ENCODE measurements around the gene SPATA31C2. TPM values are rescaled to one million over a fixed set of nuclear protein-coding genes. Genes with fewer than 3 reads are reported as not detected.
A peak's percentile ranks its signal among the peaks of the same experiment; 100 is the strongest.

SPATA31C2 gene
- total RNA-seq, 1 donor from 2014 or later = 0.34 TPM

- no peaks in the 10 kb centered on the region for H3K36me3 Mint-ChIP-seq
- peaks cover 4% of the 10 kb centered on the region for H3K9me3 Mint-ChIP-seq
- H3K4me3 Mint-ChIP-seq = no peak overlapping the region
- H3K4me1 Mint-ChIP-seq = peaks cover 2% of the 10 kb centered on the region
- H3K27me3 Mint-ChIP-seq (ENCODE audit: low read depth) = peaks cover 2% of the 10 kb centered on the region
- H3K27ac Mint-ChIP-seq = no peak overlapping the region
- no peak for TF ChIP-seq CTCF (IDR thresholded peaks at IDR 0.05; ENCODE audit: unreplicated experiment)
- DNase-seq (ENCODE audit: low spot score in 2 of 2, unreplicated experiment in 2 of 2) = no peak
Observed at GRCh38 chr9:88110026-88110425, 28.2 kb downstream of the SPATA31C2 start.

GRCh38 chr9:88108779-88109178 lies 29.5 kb downstream of the SPATA31C2 start:
- Mint-ChIP-seq H3K4me3 (no peak overlapping the region), H3K36me3 (no peaks in the 10 kb centered on the region), H3K27me3 (ENCODE audit: low read depth) (peaks cover 2% of the 10 kb centered on the region), H3K27ac (no peak overlapping the region), H3K4me1 (peaks cover 2% of the 10 kb centered on the region), H3K9me3 (peaks cover 4% of the 10 kb centered on the region)
- no peak for DNase-seq (ENCODE audit: low spot score in 2 of 2, unreplicated experiment in 2 of 2)
- no peak for TF ChIP-seq CTCF (IDR thresholded peaks at IDR 0.05; ENCODE audit: unreplicated experiment)

DNA sequence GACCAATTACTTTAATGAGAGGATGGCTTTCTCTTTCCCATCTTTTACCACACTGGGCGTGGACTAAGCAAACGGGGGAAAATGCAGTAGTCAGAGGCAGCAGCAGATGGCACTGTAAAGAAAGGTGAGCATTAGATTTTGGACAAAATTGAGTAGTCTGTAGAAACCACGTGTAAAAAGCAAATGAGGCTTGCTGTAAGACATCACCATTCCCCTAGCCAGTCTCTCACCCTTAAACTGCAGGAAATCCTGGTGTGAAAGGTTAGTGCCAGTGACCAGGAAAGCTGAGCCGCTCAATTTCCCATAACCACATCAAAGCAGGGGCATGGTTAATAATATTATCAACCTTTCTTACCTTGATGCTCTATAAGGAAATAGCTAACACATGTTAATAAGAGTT lies 31.8 kb downstream of the SPATA31C2 start:
- no peak overlapping the region for H3K27ac Mint-ChIP-seq
- TF ChIP-seq CTCF (IDR thresholded peaks at IDR 0.05; ENCODE audit: unreplicated experiment) = no peak
- H3K27me3 Mint-ChIP-seq (ENCODE audit: low read depth) = no peaks in the 10 kb centered on the region
- no peak for DNase-seq (ENCODE audit: low spot score in 2 of 2, unreplicated experiment in 2 of 2)
- no peak overlapping the region for H3K4me3 Mint-ChIP-seq
- H3K36me3 Mint-ChIP-seq = no peaks in the 10 kb centered on the region
- H3K9me3 Mint-ChIP-seq = peaks cover 4% of the 10 kb centered on the region
- peaks cover 8% of the 10 kb centered on the region for H3K4me1 Mint-ChIP-seq

DNA sequence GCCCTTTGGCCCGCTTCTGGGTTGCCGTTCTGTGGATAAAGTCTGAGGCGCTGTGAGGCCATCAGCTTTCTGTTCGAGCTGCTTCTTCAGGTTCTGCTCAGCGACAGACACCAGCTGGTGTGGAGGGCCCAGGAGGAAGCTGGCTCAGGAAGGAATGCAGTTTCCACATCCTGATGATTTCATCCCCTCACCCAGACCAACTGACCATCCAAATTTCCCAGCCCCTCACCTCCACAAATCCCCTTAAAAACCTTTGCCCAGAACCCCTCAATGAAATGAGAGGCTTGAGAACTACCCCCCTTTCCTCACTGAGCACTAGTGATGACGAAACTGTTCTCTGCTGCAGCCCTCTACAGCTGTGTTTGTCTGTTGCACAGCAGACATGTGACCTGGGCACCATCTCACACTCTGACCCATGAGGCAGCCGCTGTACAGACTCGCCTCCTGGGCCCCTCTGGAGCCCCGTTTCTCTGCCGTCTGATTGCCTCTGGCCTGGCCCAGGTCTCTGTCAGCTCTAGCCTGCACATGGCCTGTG lies 45.4 kb downstream of the SPATA31C2 start:
- H3K36me3 Mint-ChIP-seq = no peaks in the 10 kb centered on the region
- no peaks in the 10 kb centered on the region for H3K9me3 Mint-ChIP-seq
- H3K4me3 Mint-ChIP-seq = no peak overlapping the region
- peaks cover 34% of the 10 kb centered on the region for H3K4me1 Mint-ChIP-seq
- no peaks in the 10 kb centered on the region for H3K27me3 Mint-ChIP-seq (ENCODE audit: low read depth)
- TF ChIP-seq CTCF (IDR thresholded peaks at IDR 0.05; ENCODE audit: unreplicated experiment) = no peak
- no peak for DNase-seq (ENCODE audit: low spot score in 2 of 2, unreplicated experiment in 2 of 2)
- peak overlapping the region; percentile 87 for H3K27ac Mint-ChIP-seq

DNA sequence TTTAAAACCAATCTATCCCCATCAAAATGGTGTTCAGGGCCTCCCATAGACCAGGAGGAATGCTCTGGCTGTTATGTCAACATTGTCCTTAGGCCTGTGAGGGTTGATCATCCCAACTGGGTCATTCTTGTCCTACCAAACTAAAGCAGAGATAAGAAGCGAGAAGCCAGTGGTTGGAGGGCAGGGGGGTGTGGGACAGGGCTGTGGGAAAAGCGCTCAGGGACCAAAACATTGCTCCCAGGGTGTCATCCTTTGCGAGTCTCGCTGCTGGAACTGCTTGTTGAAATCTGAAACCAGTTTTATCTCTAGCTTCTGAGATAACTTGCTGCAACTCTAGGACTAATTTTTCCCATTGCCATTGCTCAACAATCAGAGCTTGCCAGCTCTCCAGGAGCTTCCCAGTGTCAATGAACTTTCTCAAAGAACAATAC lies 48.1 kb downstream of the SPATA31C2 start:
- TF ChIP-seq CTCF (IDR thresholded peaks at IDR 0.05; ENCODE audit: unreplicated experiment) = no peak
- Mint-ChIP-seq H3K4me1 (peaks cover 34% of the 10 kb centered on the region), H3K27me3 (ENCODE audit: low read depth) (no peaks in the 10 kb centered on the region), H3K9me3 (no peaks in the 10 kb centered on the region), H3K27ac (peak overlapping the region; percentile 77), H3K36me3 (no peaks in the 10 kb centered on the region), H3K4me3 (peak overlapping the region; percentile 12)
- no peak for DNase-seq (ENCODE audit: low spot score in 2 of 2, unreplicated experiment in 2 of 2)

GRCh38 chr9:88087906-88088305 lies 50.4 kb downstream of the SPATA31C2 start:
- peaks cover 29% of the 10 kb centered on the region for H3K4me1 Mint-ChIP-seq
- no peak for TF ChIP-seq CTCF (IDR thresholded peaks at IDR 0.05; ENCODE audit: unreplicated experiment)

More at GRCh38 chr9:88087906-88088305, 50.4 kb downstream of the SPATA31C2 start:
- Mint-ChIP-seq H3K27me3 (ENCODE audit: low read depth) (no peaks in the 10 kb centered on the region), H3K27ac (no peak overlapping the region), H3K4me3 (no peak overlapping the region), H3K9me3 (no peaks in the 10 kb centered on the region), H3K36me3 (no peaks in the 10 kb centered on the region)
- no peak for DNase-seq (ENCODE audit: low spot score in 2 of 2, unreplicated experiment in 2 of 2)
